Activated CD4-positive, alpha-beta memory T cell treated with anti-CD3 and anti-CD28 coated beads for 36 hours (primary cell): Measurements from ENCODE around the gene MMEL1. TPM values are rescaled to one million over a fixed set of nuclear protein-coding genes. Genes with fewer than 3 reads are reported as not detected.

Experiments
- CTCF ChIA-PET: fragments of 350-600 bp; sonication (Branson Sonifier 250); formaldehyde crosslinking; loops from one replicate; lab custom pipeline; 2021; ENCODE audit warnings: antibody characterized with exemption, inconsistent platforms; lab: Charles Lee
- POLR2A ChIA-PET: fragments of 350-600 bp; sonication (Branson Sonifier 250); formaldehyde crosslinking; loops from one replicate; lab custom pipeline; 2021; ENCODE audit warnings: antibody characterized with exemption; lab: Charles Lee
- DNase-seq: peaks from one replicate; pipeline ENCODE4 v3.0.0-alpha.2; 2020
- H3K27ac Mint-ChIP-seq: one replicate; pipeline ENCODE4 v1.8.0; 2021; ENCODE audit warnings: mixed read lengths
- H3K27me3 Mint-ChIP-seq: one replicate; pipeline ENCODE4 v1.8.0; 2021; ENCODE audit warnings: mixed read lengths
- H3K36me3 Mint-ChIP-seq: one replicate; pipeline ENCODE4 v1.8.0; 2021; ENCODE audit warnings: mixed read lengths
- H3K4me1 Mint-ChIP-seq: one replicate; pipeline ENCODE4 v1.8.0; 2021; ENCODE audit warnings: low read depth, mixed read lengths
- H3K4me3 Mint-ChIP-seq: one replicate; pipeline ENCODE4 v1.8.0; 2021; ENCODE audit warnings: mild to moderate bottlenecking, mixed read lengths
- H3K9me3 Mint-ChIP-seq: one replicate; pipeline ENCODE4 v1.8.0; 2021; ENCODE audit warnings: mixed read lengths
- intact Hi-C: fragments of 100-400 bp; cut with micrococcal nuclease; formaldehyde crosslinking; loops from one replicate; pipeline ENCODE4 v1.15.1; 2023
- total RNA-seq, 2 experiments: library from RNA; stranded (reverse); gene quantifications; one replicate each; pipeline ENCODE4 v1.2.3, GENCODE V29; 2021

The MMEL1 gene
- total RNA-seq, 2 experiments from 2014 or later = 1.00 to 1.2 TPM

DNA sequence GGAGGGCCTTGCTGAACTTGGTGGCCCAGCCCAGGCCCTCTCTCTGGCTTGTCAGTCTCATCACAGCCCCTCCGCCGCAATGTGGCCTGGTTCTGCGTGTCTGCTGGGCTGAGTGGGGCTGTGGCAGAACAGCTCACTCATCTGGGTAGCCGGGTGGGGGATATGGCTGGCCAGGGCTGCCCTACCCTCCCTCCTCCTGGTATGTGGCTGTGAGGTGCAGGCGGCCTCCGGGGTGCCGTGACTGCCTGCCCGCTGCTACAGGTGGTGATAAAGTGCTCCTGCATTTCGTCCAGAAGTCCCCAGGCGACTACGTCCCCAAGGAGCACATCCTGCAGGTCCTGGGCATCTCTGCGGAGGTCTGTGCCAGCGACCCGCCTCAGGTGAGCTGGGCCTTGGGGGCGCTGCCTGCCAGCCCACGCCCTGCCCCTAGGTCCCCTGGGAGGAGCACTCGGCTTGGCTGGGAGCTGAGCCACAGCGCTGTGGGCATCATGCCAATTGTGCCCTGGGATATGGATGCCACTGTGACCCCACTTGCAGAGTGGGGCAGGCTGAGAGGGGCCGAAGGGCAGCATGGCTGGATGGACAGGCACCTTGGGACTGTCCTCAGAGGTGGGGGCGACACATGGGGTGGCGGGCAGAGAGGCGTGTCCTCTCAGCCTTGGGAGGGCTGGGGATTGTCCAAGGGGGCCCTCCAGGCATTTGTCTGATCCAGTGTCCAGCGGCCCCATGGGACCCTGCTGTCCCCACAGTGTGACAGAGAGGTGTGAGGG, 44.0 kb downstream of the MMEL1 start:
- no peak for DNase-seq
- no peaks in the 10 kb centered on the region for H3K9me3 Mint-ChIP-seq
- peaks cover 17% of the 10 kb centered on the region for H3K4me1 Mint-ChIP-seq
- no peaks in the 10 kb centered on the region for H3K27me3 Mint-ChIP-seq
- H3K27ac Mint-ChIP-seq = no peak overlapping the region
- POLR2A ChIA-PET = no interaction called here
- no peaks in the 10 kb centered on the region for H3K36me3 Mint-ChIP-seq
- H3K4me3 Mint-ChIP-seq = peak overlapping the region; percentile 12
- CTCF ChIA-PET = no interaction called here
- intact Hi-C loops = no loop called here

DNA sequence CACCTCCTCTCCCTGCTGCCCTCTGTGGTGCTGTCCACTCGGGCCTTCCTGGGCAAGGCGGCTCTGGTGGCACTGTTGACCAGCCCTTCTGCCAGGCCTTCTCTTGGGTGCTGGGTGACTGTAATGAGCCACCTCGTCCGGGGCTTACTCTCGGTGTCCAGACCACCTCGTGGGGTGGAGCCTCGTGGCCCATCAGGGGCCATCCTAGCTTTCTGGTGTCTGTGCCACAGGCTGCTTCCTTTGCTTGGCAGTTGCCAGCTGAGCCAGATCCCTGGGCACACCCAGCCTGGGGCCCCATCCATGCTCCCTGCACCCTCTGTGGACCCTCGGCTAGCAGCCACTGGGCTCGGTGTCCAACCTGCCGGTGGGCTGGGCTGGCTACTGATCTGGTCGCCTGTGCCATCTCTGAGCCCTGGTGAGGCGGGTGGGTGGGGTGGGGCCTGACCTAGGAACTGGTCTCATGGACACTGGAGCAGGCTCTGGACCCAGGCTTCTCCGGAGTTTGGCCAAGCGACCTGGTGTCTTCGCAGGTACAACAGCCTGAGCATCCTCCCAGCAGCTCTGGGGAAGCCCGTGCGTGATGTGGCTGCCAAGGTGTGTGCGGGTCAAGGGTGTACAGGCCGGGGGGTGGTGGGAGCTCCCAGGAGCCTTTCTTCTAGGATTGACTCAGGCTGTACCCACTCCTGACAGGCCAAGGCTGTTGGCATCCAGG, 44.8 kb downstream of the MMEL1 start:
- ChIA-PET CTCF (interaction anchor here (1.3 to 1.6 kb wide), 2 partner anchors 173 to 174 kb away, joined by 3 read pairs; no protein-coding TSS in a partner anchor), POLR2A (interaction anchor here (1.0 to 5.1 kb wide), 4 partner anchors 10 to 57 kb away, joined by 3 to 65 read pairs (median 9); partner anchors contain the start of gene TNFRSF14)
- DNase-seq = no peak
- peak overlapping the region; percentile 83 for H3K4me3 Mint-ChIP-seq
- intact Hi-C loops = loop anchor here (2.0 kb wide), 1 partner anchor 55 kb away; no protein-coding TSS in a partner anchor
- no peak overlapping the region for H3K27ac Mint-ChIP-seq
- no peaks in the 10 kb centered on the region for H3K36me3 Mint-ChIP-seq
- no peaks in the 10 kb centered on the region for H3K9me3 Mint-ChIP-seq
- H3K27me3 Mint-ChIP-seq = no peaks in the 10 kb centered on the region
- peaks cover 25% of the 10 kb centered on the region for H3K4me1 Mint-ChIP-seq

DNA sequence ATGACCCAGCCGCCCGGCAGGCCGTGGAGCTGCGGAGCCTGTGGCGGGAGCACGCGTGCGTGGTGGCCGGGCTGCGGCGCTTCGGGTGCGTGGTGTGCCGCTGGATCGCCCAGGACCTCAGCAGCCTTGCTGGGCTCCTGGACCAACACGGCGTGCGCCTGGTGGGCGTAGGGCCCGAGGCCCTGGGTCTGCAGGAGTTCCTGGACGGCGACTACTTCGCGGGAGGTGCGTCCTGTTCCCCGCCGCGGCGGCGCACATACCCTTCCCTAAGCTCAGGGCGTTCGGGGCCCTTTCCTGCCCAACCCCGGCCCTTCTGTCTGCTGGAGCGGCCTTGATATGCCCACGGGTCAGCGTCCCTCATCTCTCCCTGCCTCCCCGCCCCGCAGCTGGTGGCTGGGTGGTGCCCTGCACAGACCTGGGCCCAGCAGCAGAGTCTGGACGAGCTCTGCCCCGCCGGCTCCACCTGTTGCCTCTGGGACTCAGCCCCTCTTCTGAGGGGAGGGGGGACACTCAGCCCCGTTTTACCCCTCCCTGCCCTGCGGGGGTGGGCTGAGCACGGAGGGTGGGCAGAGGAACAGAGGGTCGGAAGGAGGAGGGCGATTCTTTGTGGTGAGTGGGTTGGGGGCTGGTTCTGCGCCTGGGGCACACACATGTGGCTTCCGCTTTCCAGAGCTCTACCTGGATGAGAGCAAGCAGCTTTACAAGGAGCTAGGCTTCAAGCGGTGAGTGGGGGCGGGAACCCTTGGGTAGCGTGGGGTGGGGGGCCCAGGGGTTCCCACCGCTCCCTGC, 45.6 kb downstream of the MMEL1 start:
- H3K9me3 Mint-ChIP-seq = no peaks in the 10 kb centered on the region
- H3K4me3 Mint-ChIP-seq = peak overlapping the region; percentile 83

DNA sequence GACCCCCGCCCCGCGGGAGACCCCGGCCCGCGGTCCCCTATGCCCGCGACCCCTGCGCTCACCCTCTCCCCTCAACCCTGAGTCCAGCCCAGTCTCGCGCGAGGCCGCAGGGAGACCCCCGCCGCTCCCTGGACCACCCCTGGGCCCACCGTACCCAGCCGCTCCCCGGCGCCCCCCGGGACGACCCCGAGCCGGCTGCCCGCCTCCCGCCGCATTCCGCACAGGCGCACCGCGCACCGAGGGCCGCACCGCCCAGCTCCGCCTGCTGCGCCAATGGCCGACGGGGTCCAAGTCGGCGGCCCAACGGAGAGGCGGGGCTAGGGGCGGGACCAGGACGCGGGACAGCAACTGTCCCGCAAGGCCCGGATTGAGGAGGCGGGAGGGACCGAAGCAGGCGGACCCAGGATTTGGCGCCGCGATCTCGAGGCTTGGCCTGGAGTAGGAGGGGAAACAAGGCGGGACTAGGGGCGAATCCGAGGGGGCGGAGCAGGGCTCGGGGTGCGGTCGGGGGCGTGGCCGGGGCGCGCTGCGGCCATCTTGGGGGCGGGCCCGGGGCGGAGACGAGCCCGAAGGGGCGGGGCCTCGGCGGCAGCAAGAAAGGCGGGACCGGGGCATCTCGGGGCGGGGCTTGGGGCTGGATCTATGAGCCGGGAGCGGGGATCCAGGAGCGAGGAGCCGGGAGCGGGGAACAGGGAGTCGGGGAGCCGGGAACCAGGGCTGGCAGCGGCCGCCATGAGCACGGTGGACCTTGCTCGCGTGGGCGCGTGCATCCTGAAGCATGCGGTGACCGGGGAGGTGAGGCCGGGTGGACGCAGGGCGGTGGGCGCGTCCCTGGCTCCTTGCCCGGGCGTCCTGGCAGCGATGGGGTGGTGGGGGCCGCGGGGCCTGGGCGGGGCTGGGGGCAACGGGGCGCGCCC, 46.4 kb downstream of the MMEL1 start, which contains the start of gene PRXL2B:
Gene PRXL2B (plus strand): TSS at position 624 of the 917 bp plus-strand sequence. CDS start 109 bp downstream, at position 733.
- intact Hi-C loops = loop anchor here (1.0 to 2.0 kb wide), 5 partner anchors 8 to 60 kb away; partner anchors contain the start of genes PANK4 and TNFRSF14
- peak within 1 kb of the TSS; percentile 83 for H3K4me3 Mint-ChIP-seq
- H3K4me1 Mint-ChIP-seq = peaks cover 39% of the 10 kb centered on the region
- H3K9me3 Mint-ChIP-seq = no peaks in the 10 kb centered on the region
- no peaks in the 10 kb centered on the region for H3K36me3 Mint-ChIP-seq
- peak within 1 kb of the TSS; percentile 92 for H3K27ac Mint-ChIP-seq
- DNase-seq = peak; percentile 99
- ChIA-PET CTCF (interaction anchor here (0.6 to 3.9 kb wide), 10 partner anchors 25 to 195 kb away, joined by 3 to 34 read pairs (median 4); partner anchors contain the start of genes MORN1, PANK4, RER1 and TNFRSF14), POLR2A (interaction anchor here (0.8 to 5.1 kb wide), 16 partner anchors 9 to 396 kb away, joined by 3 to 67 read pairs (median 7); partner anchors contain the start of genes MORN1, PANK4, PEX10 and RER1)
- no peaks in the 10 kb centered on the region for H3K27me3 Mint-ChIP-seq

More for the DNA sequence above, 45.6 kb downstream of the MMEL1 start:
- Mint-ChIP-seq H3K27ac (no peak overlapping the region), H3K27me3 (no peaks in the 10 kb centered on the region), H3K36me3 (no peaks in the 10 kb centered on the region), H3K4me1 (peaks cover 32% of the 10 kb centered on the region)
- CTCF ChIA-PET = interaction anchor here (0.6 to 3.9 kb wide), 5 partner anchors 26 to 174 kb away, joined by 3 to 16 read pairs (median 3); no protein-coding TSS in a partner anchor
- DNase-seq = peak; percentile 44
- intact Hi-C loops = loop anchor here (2.0 kb wide), 1 partner anchor 56 kb away; no protein-coding TSS in a partner anchor
- POLR2A ChIA-PET = interaction anchor here (1.0 to 5.1 kb wide), 6 partner anchors 10 to 175 kb away, joined by 3 to 65 read pairs (median 9); partner anchors contain the start of genes PEX10 and TNFRSF14

DNA sequence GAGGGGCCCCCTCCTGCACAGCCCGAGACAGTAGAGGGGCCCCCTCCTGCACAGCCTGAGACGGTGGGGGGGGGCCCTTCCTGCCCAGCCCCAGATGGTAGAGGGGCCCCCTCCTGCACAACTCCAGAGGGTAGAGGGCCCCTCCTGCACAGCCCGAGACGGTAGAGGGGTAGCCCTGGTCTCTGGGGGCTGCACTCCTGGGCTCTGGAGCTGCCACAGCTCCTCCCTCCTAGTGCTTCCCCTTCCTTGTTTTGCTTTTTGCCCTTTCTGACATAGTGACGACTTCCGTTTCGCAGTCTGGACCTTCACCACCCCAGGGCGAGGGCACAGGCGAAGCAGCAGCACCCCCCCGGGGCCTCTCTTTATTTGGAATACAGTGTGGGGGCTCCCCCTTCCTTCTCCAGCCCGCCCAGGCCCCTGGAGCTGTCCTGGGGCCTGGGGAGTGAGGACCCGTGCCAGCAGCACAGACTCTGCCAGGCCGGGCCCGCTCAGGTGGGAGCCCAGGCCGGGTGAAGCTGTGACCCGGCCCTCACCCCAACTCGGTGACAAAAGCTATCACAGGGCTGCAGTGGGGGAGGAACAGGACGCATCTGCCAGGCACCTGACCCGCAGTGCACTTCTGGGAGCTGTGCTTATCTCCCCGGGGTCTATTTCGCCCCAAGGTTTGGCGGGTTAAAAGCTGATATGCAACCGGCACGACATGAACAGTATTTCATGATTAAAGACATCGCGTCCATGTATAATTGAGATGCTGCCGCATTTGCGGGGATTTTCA, 47.3 kb downstream of the MMEL1 start:
- Mint-ChIP-seq H3K27me3 (no peaks in the 10 kb centered on the region), H3K36me3 (no peaks in the 10 kb centered on the region), H3K4me1 (peaks cover 48% of the 10 kb centered on the region), H3K9me3 (no peaks in the 10 kb centered on the region), H3K27ac (peak overlapping the region; percentile 92), H3K4me3 (peak overlapping the region; percentile 83)
- ChIA-PET CTCF (interaction anchor here (0.7 to 3.9 kb wide), 11 partner anchors 24 to 391 kb away, joined by 3 to 34 read pairs (median 4); partner anchors contain the start of genes FAAP20, MORN1, PANK4 and RER1), POLR2A (interaction anchor here (0.8 to 5.1 kb wide), 14 partner anchors 8 to 396 kb away, joined by 3 to 67 read pairs (median 8); partner anchors contain the start of genes MORN1, PANK4, PEX10 and RER1)
- intact Hi-C loops = loop anchor here (1.0 to 2.0 kb wide), 6 partner anchors 7 to 173 kb away; partner anchors contain the start of genes PANK4, PEX10 and TNFRSF14
- DNase-seq = peak; percentile 83

DNA sequence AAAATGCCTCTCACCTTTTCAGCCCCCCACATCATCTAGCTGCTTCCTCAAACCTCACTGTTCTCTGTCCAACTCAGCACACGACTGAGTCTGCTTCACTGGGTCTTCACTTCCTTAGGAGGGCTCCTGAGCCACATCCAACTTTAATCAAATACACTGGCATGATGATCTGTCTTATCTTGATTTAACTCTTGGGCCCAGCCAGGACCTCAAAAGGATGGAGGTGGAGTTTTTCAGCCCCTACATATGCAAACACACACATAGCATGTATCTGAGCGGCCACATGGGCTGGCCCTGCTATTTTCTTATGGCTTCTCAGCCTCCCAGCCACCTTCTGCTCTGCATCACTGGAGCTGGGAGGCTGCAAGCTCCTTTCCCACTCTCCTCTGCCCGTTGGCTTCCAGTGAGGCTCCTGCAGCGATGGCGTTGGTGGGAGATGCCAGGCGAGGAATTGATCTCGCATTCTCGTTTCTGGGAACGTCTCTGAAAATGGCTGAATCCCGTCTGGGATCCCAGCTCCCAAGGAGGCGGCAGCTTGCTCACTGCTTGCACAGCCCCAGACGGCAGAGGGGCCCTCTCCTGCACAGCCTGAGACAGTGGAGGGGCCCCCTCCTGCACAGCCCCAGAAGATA, 48.0 kb downstream of the MMEL1 start:
- peaks cover 52% of the 10 kb centered on the region for H3K4me1 Mint-ChIP-seq
- DNase-seq = no peak
- peak overlapping the region; percentile 92 for H3K27ac Mint-ChIP-seq
- H3K9me3 Mint-ChIP-seq = no peaks in the 10 kb centered on the region
- intact Hi-C loops = loop anchor here (2.0 kb wide), 1 partner anchor 172 kb away; the partner anchor contains the start of gene PEX10
- CTCF ChIA-PET = interaction anchor here (0.7 to 3.9 kb wide), 8 partner anchors 23 to 390 kb away, joined by 3 to 34 read pairs (median 4); partner anchors contain the start of genes FAAP20, MORN1 and RER1
- H3K36me3 Mint-ChIP-seq = no peaks in the 10 kb centered on the region
- POLR2A ChIA-PET = interaction anchor here (1.1 to 5.1 kb wide), 12 partner anchors 7 to 395 kb away, joined by 3 to 67 read pairs (median 11); partner anchors contain the start of genes MORN1, PANK4, PEX10 and RER1
- H3K4me3 Mint-ChIP-seq = peak overlapping the region; percentile 83
- no peaks in the 10 kb centered on the region for H3K27me3 Mint-ChIP-seq

DNA sequence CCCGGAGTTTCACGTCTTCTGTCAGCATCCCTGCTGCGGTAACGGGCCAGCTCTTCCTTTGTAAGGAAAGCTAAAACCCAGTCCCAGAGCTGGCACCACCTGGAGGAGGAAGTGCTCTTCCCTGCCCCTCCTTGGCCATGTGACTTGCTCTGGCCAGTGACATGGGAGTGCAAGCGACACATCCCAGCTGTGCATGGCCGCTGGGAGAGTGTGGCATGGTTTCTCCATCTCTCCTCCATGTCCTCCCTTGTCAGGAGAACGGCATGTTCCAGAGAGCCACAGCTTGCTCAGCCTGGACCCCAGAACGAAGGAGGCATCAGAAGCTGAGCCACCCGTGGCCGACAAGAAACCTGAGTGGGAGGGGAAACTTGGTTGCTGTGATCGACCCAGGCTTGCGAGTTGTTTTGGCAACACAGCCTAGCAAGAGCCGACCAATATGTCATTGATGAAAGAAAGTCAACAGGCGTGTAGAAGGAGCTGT, 48.9 kb downstream of the MMEL1 start:
- H3K4me3 Mint-ChIP-seq = peak overlapping the region; percentile 83
- ChIA-PET POLR2A (interaction anchor here (1.0 to 5.1 kb wide), 7 partner anchors 22 to 192 kb away, joined by 3 to 67 read pairs (median 14); partner anchors contain the start of genes MORN1, PANK4, RER1 and TNFRSF14), CTCF (interaction anchor here (1.5 to 3.9 kb wide), 5 partner anchors 23 to 410 kb away, joined by 3 to 34 read pairs (median 9); partner anchors contain the start of genes MORN1, RER1 and TNFRSF14)
- peak overlapping the region; percentile 92 for H3K27ac Mint-ChIP-seq
- DNase-seq = peak; percentile 63
- peaks cover 59% of the 10 kb centered on the region for H3K4me1 Mint-ChIP-seq
- H3K27me3 Mint-ChIP-seq = no peaks in the 10 kb centered on the region
- intact Hi-C loops = loop anchor here (2.0 kb wide), 1 partner anchor 171 kb away; the partner anchor contains the start of gene PEX10
- peaks cover 1% of the 10 kb centered on the region for H3K36me3 Mint-ChIP-seq
- no peaks in the 10 kb centered on the region for H3K9me3 Mint-ChIP-seq

DNA sequence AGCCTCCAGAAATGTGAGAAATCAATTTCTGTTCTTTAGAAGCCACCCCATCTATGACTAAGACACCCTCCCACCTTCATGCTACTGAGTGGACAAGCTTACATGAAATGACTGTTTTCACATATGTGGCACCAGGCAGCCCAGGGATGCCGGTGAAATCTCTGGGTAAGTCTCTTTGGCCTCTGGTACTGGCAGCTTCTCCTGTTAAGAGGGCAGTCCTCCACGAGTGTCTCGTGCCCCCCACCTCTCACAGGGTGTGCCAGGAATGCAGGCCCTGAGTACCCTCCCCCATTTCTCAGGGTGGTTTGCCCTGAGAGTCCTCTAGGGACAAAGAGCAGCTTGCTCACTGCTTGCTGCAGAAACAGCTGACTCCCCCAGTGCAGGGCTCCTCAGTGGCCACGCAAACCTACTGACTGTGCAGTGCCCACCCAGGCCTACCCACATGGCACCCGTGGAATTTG, 49.5 kb downstream of the MMEL1 start:
- intact Hi-C loops = no loop called here
- POLR2A ChIA-PET = interaction anchor here (1.0 to 5.1 kb wide), 6 partner anchors 22 to 192 kb away, joined by 3 to 67 read pairs (median 14); partner anchors contain the start of genes MORN1, PANK4, RER1 and TNFRSF14
- H3K27ac Mint-ChIP-seq = peak overlapping the region; percentile 92
- H3K36me3 Mint-ChIP-seq = peaks cover 3% of the 10 kb centered on the region
- no peaks in the 10 kb centered on the region for H3K27me3 Mint-ChIP-seq
- H3K9me3 Mint-ChIP-seq = no peaks in the 10 kb centered on the region
- H3K4me1 Mint-ChIP-seq = peaks cover 65% of the 10 kb centered on the region
- peak overlapping the region; percentile 83 for H3K4me3 Mint-ChIP-seq
- peak; percentile 66 for DNase-seq
- CTCF ChIA-PET = interaction anchor here (1.5 to 3.9 kb wide), 4 partner anchors 22 to 409 kb away, joined by 3 to 34 read pairs (median 12); partner anchors contain the start of gene TNFRSF14
